PFSK-1 (cell line): ENCODE measurements around the gene RALBP1.

Experiments
- FOXP2 ChIP-seq: optimal IDR thresholded peaks from 2 replicates; pipeline ENCODE3; 2011; ENCODE audit warnings: borderline replicate concordance, control low read depth, inconsistent platforms; ENCODE audit not compliant: insufficient read depth; ENCODE audit errors: extremely low read length, extremely low read depth
- POLR2AphosphoS5 ChIP-seq: IDR thresholded peaks from 2 replicates; pipeline ENCODE4 v1.6.1; 2012; ENCODE audit warnings: low read depth, mild to moderate bottlenecking, control low read depth, low read length, moderate library complexity
- REST ChIP-seq, 2 experiments: IDR thresholded peaks; 2 replicates each; pipeline versions ENCODE4 v1.6.1 to v1.8.0; 2011 to 2012; ENCODE audit warnings: low read depth in 2 of 2, low read length in 2 of 2, control low read depth in 1 of 2, inconsistent platforms in 1 of 2, mild to moderate bottlenecking in 1 of 2, moderate library complexity in 1 of 2; ENCODE audit not compliant: insufficient read depth in 1 of 2
- SIN3A ChIP-seq: IDR thresholded peaks from 2 replicates; pipeline ENCODE4 v1.6.1; 2012; ENCODE audit warnings: mild to moderate bottlenecking, low read length, moderate library complexity, borderline replicate concordance; ENCODE audit not compliant: insufficient read depth
- TAF1 ChIP-seq: IDR thresholded peaks from 2 replicates; pipeline ENCODE4 v1.6.1; 2012; ENCODE audit warnings: low read length, control low read depth, borderline replicate concordance; ENCODE audit not compliant: insufficient read depth

RALBP1 gene

DNA sequence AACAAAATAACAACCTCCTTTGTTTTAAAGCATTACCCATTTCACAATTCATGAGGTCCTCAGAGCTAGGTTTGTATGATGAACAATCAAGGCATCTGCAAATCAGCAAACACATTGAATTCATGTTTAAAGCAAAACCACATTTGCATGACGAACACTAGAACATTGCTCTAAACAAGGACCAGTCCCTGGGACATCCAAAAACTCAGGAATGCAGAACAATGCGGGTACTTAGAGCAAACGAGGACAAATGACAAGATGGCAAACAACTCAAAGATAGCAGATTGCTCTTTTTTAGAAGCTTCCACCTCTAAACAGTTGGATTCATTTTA is 45.7 kb upstream of the RALBP1 start:
- TF ChIP-seq FOXP2 (no peak), POLR2AphosphoS5 (no peak), REST (IDR thresholded peaks at IDR 0.05; ENCODE audit: insufficient read depth in 1 of 2, low read depth in 2 of 2, low read length in 2 of 2) (no peak), SIN3A (no peak), TAF1 (no peak)

DNA sequence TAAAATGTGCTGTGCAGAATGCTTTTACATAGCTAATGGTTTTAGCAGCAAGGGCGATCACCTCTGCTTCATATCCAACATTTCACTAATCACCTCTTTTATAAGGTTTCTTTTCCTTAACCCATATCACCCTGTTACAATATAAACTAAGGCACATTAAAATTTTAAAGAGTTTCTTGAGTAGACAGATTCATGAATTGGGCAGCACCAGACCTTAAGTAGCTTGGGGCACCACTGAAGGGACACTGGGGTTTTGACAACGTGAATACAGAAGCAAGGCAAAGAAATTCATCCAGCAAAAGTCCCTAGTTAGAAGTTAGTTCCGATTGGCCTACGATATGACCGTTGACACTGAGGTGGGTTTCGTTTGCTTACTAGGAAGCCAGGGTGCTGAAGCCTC is 44.0 kb upstream of the RALBP1 start:
- no peak for TF ChIP-seq TAF1
- no peak for TF ChIP-seq SIN3A
- TF ChIP-seq FOXP2, result no peak
- TF ChIP-seq REST (IDR thresholded peaks at IDR 0.05; ENCODE audit: insufficient read depth in 1 of 2, low read depth in 2 of 2, low read length in 2 of 2), result no peak
- no peak for TF ChIP-seq POLR2AphosphoS5

GRCh38 chr18:9433671-9434121 is 41.6 kb upstream of the RALBP1 start:
- no peak for TF ChIP-seq REST (IDR thresholded peaks at IDR 0.05; ENCODE audit: insufficient read depth in 1 of 2, low read depth in 2 of 2, low read length in 2 of 2)
- TF ChIP-seq FOXP2, result no peak
- TF ChIP-seq SIN3A, result no peak
- TF ChIP-seq POLR2AphosphoS5, result no peak

- no peak for TF ChIP-seq TAF1
- no peak for TF ChIP-seq REST (IDR thresholded peaks at IDR 0.05; ENCODE audit: insufficient read depth in 1 of 2, low read depth in 2 of 2, low read length in 2 of 2)
- no peak for TF ChIP-seq SIN3A
- TF ChIP-seq FOXP2, result no peak
- no peak for TF ChIP-seq POLR2AphosphoS5
Measured at GRCh38 chr18:9434122-9434701, 41.1 kb upstream of the RALBP1 start.

GRCh38 chr18:9435041-9435440 is 40.3 kb upstream of the RALBP1 start:
- TF ChIP-seq FOXP2 (no peak), SIN3A (no peak), REST (IDR thresholded peaks at IDR 0.05; ENCODE audit: insufficient read depth in 1 of 2, low read depth in 2 of 2, low read length in 2 of 2) (no peak), POLR2AphosphoS5 (no peak), TAF1 (no peak)
